Measurements from ENCODE around the gene IGFBP6.

Gene IGFBP6

DNA sequence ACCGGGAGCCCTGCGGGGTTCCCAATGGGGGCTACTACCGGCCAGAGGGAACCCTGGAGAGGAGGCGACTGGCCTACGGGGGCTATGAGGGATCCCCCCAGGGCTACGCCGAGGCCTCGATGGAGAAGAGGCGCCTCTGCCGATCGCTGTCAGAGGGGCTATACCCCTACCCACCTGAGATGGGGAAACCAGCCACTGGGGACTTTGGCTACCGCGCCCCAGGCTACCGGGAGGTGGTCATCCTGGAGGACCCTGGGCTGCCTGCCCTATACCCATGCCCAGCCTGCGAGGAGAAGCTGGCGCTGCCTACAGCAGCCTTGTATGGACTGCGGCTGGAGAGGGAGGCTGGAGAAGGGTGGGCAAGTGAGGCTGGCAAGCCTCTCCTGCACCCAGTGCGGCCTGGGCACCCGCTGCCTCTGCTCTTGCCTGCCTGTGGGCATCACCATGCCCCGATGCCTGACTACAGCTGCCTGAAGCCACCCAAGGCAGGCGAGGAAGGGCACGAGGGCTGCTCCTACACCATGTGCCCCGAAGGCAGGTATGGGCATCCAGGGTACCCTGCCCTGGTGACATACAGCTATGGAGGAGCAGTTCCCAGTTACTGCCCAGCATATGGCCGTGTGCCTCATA, 37.9 kb upstream of the IGFBP6 start:
- DNase-seq, result no peak

GRCh38 chr12:53060064-53060720, 37.3 kb upstream of the IGFBP6 start:
- DNase-seq, result no peak

- no peak for DNase-seq
Measured at GRCh38 chr12:53060721-53061276, 36.7 kb upstream of the IGFBP6 start.

DNA sequence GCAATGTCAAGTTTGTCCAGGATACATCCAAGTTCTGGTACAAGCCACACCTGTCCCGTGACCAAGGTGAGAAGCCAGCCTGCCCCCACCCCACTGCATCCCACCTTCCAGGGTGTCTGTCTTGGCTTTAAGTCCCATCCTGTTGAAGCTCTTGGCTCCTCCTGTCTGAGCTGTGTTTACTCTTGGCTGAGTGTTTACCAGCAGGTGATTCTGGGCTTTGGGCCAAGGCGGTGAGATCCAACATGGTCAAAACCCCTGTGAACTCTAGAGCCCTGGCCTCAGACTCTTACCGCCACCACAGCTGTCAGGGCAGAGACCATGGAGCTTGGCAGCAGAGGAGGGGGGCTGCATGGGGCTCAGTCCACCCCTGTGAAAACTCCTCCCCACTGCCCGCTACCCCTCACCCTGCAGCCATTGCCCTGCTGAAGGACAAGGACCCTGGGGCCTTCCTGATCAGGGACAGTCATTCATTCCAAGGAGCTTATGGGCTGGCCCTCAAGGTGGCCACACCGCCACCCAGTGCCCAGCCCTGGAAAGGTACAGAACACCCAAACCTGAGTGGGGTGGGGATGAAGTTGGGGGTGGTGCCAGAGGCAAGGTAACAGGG, 36.0 kb upstream of the IGFBP6 start:
- DNase-seq, result no peak

DNA sequence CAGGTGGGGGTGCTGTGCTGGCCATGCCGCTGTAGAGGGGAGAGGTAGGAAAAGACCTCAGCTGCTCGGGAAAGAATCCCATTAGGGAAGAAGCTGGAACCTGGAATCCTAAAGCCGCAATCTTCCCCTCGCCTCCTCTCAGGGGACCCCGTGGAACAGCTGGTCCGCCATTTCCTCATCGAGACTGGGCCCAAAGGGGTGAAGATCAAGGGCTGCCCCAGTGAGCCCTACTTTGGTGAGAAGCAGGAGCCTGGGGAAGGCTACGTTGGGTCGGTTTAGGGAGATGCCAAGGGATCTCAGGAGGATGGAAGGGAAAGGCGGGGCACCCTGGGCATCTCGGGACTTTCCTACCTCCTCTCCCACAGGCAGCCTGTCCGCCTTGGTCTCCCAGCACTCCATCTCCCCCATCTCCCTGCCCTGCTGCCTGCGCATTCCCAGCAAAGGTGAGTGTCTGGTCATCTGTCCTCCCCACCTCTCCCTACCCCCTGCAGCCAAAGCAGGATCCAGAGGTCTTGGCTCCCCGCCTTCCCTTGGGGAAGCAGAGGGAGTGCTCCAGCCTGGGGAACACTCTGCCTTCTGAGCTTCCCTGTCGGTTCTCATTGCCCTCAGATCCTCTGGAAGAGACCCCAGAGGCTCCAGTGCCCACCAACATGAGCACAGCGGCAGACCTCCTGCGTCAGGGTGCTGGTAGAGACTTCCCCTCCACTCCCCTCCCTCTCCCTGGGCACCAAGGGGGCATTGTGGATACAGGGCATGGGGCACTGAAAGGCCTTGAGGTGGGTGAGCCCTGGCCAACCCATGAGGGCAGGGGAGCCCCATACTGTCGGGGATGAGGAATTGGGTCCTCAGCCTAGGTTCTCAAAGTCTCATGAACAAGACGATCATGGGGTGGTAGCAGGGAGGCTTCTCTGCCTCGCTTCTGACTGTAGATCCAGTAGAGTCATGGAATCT, 35.2 kb upstream of the IGFBP6 start:
- no peak for DNase-seq

GRCh38 chr12:53062977-53063707, 34.3 kb upstream of the IGFBP6 start:
- DNase-seq, result no peak

DNA sequence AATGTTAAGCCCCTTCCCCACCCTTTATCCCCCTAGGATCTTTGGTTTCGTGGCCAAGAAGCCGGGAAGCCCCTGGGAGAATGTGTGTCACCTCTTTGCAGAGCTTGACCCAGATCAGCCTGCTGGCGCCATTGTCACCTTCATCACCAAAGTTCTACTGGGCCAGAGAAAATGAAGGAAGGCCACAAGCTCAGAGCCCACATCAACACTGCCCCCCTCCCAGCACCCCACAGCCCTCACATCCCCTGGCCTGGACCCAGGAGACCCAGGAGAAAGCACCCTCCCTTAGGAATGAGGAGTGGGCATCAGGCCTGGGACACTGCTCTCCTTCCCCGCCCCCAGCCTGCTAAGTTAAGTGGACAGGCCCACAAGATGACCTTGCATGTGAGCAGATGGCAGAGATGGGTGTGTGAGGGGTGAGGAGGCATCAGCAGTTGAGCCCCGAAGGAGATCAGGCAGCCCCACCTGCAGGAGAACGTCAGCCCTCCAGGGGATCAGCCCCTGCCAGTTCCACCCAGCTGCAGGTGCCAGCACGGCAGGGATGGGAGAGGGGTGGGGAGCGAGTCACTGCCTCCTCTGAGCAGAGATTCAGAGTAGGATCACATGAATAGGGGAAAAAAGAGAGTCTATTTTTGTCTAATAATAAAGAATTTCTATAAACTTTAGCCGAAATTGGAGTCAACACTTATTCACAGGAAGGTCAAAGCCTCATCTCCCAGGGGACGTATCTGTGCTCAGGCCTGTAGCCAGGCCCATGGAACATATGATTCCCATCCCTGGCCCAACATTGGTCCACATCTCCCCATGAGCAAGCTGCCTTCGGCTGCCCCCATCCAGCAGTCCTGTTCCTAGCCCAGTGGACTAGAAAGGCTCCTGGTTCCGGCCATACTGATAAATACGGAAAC, 33.5 kb upstream of the IGFBP6 start:
- DNase-seq, result no peak

DNA sequence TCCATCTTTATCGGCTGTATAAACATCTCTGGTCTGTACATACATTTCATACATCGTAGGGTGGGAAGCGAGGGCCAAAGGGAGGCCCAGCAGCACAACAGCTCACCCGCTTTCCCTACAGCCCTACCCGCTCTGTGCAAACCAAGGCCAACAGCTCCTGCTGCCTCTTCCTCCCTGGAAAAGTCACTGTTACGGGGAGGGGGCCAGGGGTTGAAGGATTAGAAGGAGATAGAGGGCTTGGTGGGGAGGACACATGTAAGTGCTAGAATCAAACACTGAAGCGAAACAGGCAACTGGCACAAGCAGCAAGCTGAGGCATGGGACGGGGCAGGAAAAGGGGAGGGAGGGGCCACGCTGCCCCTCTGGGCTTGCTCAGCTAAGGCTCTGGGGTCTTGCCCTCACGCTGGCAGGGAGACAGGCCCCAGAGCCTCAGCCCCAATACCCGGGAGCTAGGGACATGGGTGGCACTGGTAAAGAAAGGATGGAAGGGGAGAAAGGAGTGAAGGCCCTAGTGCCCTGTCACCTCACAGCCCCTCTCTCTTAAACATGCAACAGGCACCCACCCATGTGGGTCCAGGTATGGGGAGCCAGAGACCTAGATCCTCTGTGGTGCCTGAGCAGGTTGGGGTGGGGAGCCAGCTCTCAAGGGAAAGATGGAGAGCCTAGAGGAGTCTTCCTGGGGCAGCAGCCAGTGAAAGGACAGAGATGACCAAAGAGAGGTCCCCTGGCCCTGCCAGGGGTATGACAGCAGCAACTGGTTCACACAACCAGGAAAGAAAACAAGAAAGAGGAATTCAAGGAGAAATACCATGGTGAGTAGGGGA, 32.6 kb upstream of the IGFBP6 start:
- no peak for DNase-seq

GRCh38 chr12:53065470-53065869, 32.0 kb upstream of the IGFBP6 start:
- DNase-seq, result no peak

- DNase-seq, result peak; percentile 59 to 70
Measured at GRCh38 chr12:53065975-53066931, 31.2 kb upstream of the IGFBP6 start.

- DNase-seq, result no peak
Measured at GRCh38 chr12:53067074-53067992, 30.1 kb upstream of the IGFBP6 start.

- no peak for DNase-seq
Measured at GRCh38 chr12:53067993-53068770, 29.3 kb upstream of the IGFBP6 start.

- no peak for DNase-seq
Measured at GRCh38 chr12:53068811-53069585, 28.5 kb upstream of the IGFBP6 start.

GRCh38 chr12:53069621-53070410, 27.7 kb upstream of the IGFBP6 start:
- no peak for DNase-seq

GRCh38 chr12:53070877-53071492, 26.5 kb upstream of the IGFBP6 start:
- DNase-seq, result no peak

Measured in activated CD4-positive, alpha-beta T cell treated with anti-CD3 and anti-CD28 coated beads for 4 hours (primary cell).